Body of pancreas (tissue), 4 donors: ENCODE data around the gene ABLIM1.
A peak's percentile ranks its signal among the peaks of the same experiment; 100 is the strongest.

Source experiments
- CTCF ChIP-seq, 7 experiments: fragments of 450-650 bp in 4 of 7; fragments of 200-600 bp in 3 of 7; sonication (generic) in 3 of 7; IDR thresholded peaks; one replicate each; pipeline ENCODE4 v1.5.1; 2016 to 2019; ENCODE audit warnings: antibody characterized with exemption in 7 of 7
- POLR2A ChIP-seq, 3 donors: fragments of 450-650 bp; IDR thresholded peaks; one replicate each; pipeline ENCODE4 v1.6.1; 2016; ENCODE audit warnings: antibody characterized with exemption in 3 of 3, mild to moderate bottlenecking in 2 of 3

GRCh38 chr10:114703377-114704107 is 45.5 kb upstream of the ABLIM1 start:
- TF ChIP-seq POLR2A (IDR thresholded peaks at IDR 0.05) (no peak), CTCF (IDR thresholded peaks at IDR 0.05) (peak; percentile 38 to 69 (median 58))
